Glutamatergic neuron (in vitro differentiated cells): ENCODE data around the gene USP24. TPM values are rescaled to one million over a fixed set of nuclear protein-coding genes. Genes with fewer than 3 reads are reported as not detected.
"Not testable (repeated sequence)": the region's sequence is repeated elsewhere in the genome, so short reads cannot be mapped to it uniquely, and the experiment has no call there.

ENCODE experiments used
- DNase-seq: peaks from one replicate; pipeline ENCODE4 v3.0.0; 2022
- H3K27ac Mint-ChIP-seq: one replicate; pipeline ENCODE4 v1.8.0; 2020; ENCODE audit warnings: mild to moderate bottlenecking, mixed read lengths, inconsistent platforms; ENCODE audit not compliant: unreplicated experiment
- H3K27me3 Mint-ChIP-seq: one replicate; pipeline ENCODE4 v1.8.0; 2020; ENCODE audit warnings: mild to moderate bottlenecking, moderate library complexity, mixed read lengths, inconsistent platforms; ENCODE audit not compliant: unreplicated experiment
- H3K36me3 Mint-ChIP-seq: one replicate; pipeline ENCODE4 v1.8.0; 2020; ENCODE audit warnings: mild to moderate bottlenecking, mixed read lengths, inconsistent platforms; ENCODE audit not compliant: unreplicated experiment
- H3K4me1 Mint-ChIP-seq: one replicate; pipeline ENCODE4 v1.8.0; 2020; ENCODE audit warnings: mild to moderate bottlenecking, low read depth, mixed read lengths, inconsistent platforms; ENCODE audit not compliant: unreplicated experiment
- H3K4me3 Mint-ChIP-seq: one replicate; pipeline ENCODE4 v1.8.0; 2020; ENCODE audit warnings: mild to moderate bottlenecking, mixed read lengths, inconsistent platforms; ENCODE audit not compliant: unreplicated experiment
- H3K9me3 Mint-ChIP-seq: one replicate; pipeline ENCODE4 v1.8.0; 2020; ENCODE audit warnings: mild to moderate bottlenecking, moderate library complexity, mixed read lengths, inconsistent platforms; ENCODE audit not compliant: unreplicated experiment
- CTCF ChIP-seq: fragments of 200-600 bp; sonication (generic); IDR thresholded peaks from one replicate; pipeline ENCODE4 v1.5.0; 2021; ENCODE audit not compliant: partially characterized antibody, unreplicated experiment
- total RNA-seq: library from RNA; stranded (reverse); fragmentation: NEBNext Ultra II Directional; extraction: Animal tissue kit (Norgen Biotek cat#: 25700); gene quantifications from one replicate; pipeline ENCODE4 v1.2.1, GENCODE V29; 2021; ENCODE audit not compliant: unreplicated experiment

USP24 gene
- total RNA-seq, 1 donor from 2014 or later, result 54.6 TPM

DNA sequence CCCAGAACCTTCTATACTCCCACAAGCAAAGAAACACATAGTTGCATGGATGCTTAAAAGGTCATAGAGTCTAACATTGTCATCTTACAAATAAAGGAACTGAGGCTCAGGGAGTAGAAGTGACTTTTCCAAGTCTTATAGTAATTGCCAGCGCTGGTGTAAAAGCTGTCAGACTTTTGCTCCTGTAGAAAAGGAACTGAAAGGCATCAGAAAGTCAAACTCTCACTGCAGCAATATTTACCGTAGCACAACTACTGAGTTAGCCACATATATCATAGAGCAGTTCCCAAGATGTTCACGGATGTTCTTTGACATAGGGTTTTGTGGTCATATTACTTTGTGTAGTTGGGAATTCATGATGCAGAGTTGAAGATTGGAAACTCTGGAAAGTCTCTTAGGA lies 16.6 kb upstream of the USP24 start:
- H3K27me3 Mint-ChIP-seq, result peaks cover 2% of the 10 kb centered on the region
- H3K27ac Mint-ChIP-seq, result no peak overlapping the region
- no peak for TF ChIP-seq CTCF
- no peaks in the 10 kb centered on the region for H3K4me1 Mint-ChIP-seq
- H3K36me3 Mint-ChIP-seq, result peaks cover 4% of the 10 kb centered on the region
- no peak overlapping the region for H3K4me3 Mint-ChIP-seq
- no peak for DNase-seq
- no peaks in the 10 kb centered on the region for H3K9me3 Mint-ChIP-seq

GRCh38 chr1:55230659-55231058 lies 15.5 kb upstream of the USP24 start:
- Mint-ChIP-seq H3K4me1 (no peaks in the 10 kb centered on the region), H3K9me3 (no peaks in the 10 kb centered on the region), H3K4me3 (no peak overlapping the region), H3K27me3 (peaks cover 2% of the 10 kb centered on the region), H3K27ac (no peak overlapping the region), H3K36me3 (peaks cover 4% of the 10 kb centered on the region)
- TF ChIP-seq CTCF, result no peak
- no peak for DNase-seq

GRCh38 chr1:55229726-55230125 lies 14.6 kb upstream of the USP24 start:
- H3K36me3 Mint-ChIP-seq, H3K4me3 Mint-ChIP-seq, H3K27ac Mint-ChIP-seq, H3K4me1 Mint-ChIP-seq, H3K27me3 Mint-ChIP-seq, H3K9me3 Mint-ChIP-seq, DNase-seq: not testable (repeated sequence)

GRCh38 chr1:55225228-55225627 lies 10.1 kb upstream of the USP24 start:
- TF ChIP-seq CTCF, result no peak
- no peaks in the 10 kb centered on the region for H3K27me3 Mint-ChIP-seq
- no peak for DNase-seq

GRCh38 chr1:55224729-55225128 lies 9.6 kb upstream of the USP24 start:
- Mint-ChIP-seq H3K27ac (no peak overlapping the region), H3K27me3 (no peaks in the 10 kb centered on the region), H3K4me1 (no peaks in the 10 kb centered on the region), H3K9me3 (no peaks in the 10 kb centered on the region), H3K4me3 (no peak overlapping the region), H3K36me3 (no peaks in the 10 kb centered on the region)
- TF ChIP-seq CTCF, result no peak
- no peak for DNase-seq

More at GRCh38 chr1:55225228-55225627, 10.1 kb upstream of the USP24 start:
- Mint-ChIP-seq H3K4me3 (no peak overlapping the region), H3K27ac (no peak overlapping the region), H3K4me1 (no peaks in the 10 kb centered on the region), H3K36me3 (no peaks in the 10 kb centered on the region), H3K9me3 (no peaks in the 10 kb centered on the region)

- DNase-seq, result no peak
- no peak overlapping the region for H3K4me3 Mint-ChIP-seq
- no peak for TF ChIP-seq CTCF
- no peaks in the 10 kb centered on the region for H3K9me3 Mint-ChIP-seq
- no peaks in the 10 kb centered on the region for H3K27me3 Mint-ChIP-seq
- no peak overlapping the region for H3K27ac Mint-ChIP-seq
- H3K4me1 Mint-ChIP-seq, result no peaks in the 10 kb centered on the region
- no peaks in the 10 kb centered on the region for H3K36me3 Mint-ChIP-seq
These were observed 7.0 kb upstream of the USP24 start for GRCh38 chr1:55222152-55222551.
